ENCODE data around the gene CDS2.
"Not testable (repeated sequence)": the region's sequence is repeated elsewhere in the genome, so short reads cannot be mapped to it uniquely, and the experiment has no call there.

The CDS2 gene

DNA sequence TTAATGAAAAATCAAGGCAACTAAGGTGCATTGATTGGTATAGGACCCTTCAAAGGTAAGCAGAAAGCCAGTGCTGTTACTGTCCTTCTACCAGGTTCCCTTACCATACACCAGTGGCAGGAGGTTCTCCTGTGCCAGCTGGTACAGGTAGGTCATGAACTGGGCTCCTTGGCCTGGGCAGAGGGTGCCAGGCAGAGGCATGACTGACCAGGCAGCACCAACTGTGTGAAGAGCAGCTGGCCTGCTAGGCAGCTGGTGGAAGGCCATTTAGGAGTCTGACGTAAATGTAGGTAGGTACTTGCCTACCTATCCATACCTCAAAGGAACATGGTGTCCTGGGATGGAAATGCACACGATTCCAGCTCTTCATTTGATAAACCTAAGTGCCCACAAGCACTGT lies 30.3 kb upstream of the CDS2 start:
- H3K27me3 ChIP-seq (ENCODE audit: insufficient read depth, low read length), result no peaks in the 10 kb centered on the region
- WGBS, result 100% methylated on average over 2 of the region's 2 CpGs
- no peaks in the 10 kb centered on the region for H3K4me1 ChIP-seq (ENCODE audit: insufficient read depth, low read length)
- no peak overlapping the region for H3K4me3 ChIP-seq (ENCODE audit: low read length)
- no peak overlapping the region for H3K27ac ChIP-seq (ENCODE audit: low read depth, low read length)
- peaks cover 54% of the 10 kb centered on the region for H3K36me3 ChIP-seq (ENCODE audit: insufficient read depth, low read length)
- H3K9ac ChIP-seq (ENCODE audit: low read depth, low read length), result no peak overlapping the region
- H3K9me3 ChIP-seq (ENCODE audit: insufficient read depth, low read depth, low read length), result no peaks in the 10 kb centered on the region

DNA sequence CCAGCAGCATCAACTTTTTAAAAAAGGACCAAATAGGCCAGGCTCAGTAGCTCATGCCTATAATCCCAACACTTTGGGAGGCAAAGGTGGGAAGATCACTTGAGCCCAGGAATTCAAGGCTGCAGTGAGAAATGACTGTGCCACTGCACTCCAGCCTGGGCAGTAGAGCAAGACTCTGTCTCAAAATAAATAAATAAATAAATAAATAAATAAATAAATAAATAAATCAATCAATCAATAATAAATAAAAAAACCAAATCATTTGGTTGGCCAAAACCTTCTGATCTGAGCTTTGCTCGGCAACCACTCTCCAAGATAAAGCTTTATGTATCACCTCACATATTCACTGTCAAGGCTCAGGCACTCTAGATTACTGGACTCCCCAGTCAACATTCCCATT lies 27.8 kb upstream of the CDS2 start:
- 95% methylated on average over 1 of the region's 1 CpG for WGBS
- H3K27me3 ChIP-seq (ENCODE audit: insufficient read depth, low read length); H3K4me3 ChIP-seq (ENCODE audit: low read length); H3K9ac ChIP-seq (ENCODE audit: low read depth, low read length); H3K4me1 ChIP-seq (ENCODE audit: insufficient read depth, low read length); H3K9me3 ChIP-seq (ENCODE audit: insufficient read depth, low read depth, low read length); H3K27ac ChIP-seq (ENCODE audit: low read depth, low read length): not testable (repeated sequence)
- peaks cover 72% of the 10 kb centered on the region for H3K36me3 ChIP-seq (ENCODE audit: insufficient read depth, low read length)

DNA sequence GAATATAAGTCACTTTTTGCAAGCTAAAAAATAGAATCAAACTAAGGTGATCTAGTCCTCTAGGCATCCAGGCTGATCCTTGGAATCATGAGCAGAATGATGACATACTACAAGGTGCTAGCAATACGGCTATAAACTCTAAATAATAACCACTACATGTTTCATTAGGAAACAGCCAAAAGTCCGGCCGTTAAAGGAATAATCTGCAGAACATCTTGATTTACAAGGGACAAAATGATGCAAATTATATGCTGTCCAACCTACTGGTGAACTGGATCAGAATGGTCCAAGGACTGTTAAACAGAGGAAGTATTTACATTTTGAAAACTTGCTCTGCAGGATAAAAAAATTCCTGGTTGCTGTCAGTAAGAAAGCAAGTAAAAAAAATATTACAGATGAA lies 26.9 kb upstream of the CDS2 start:
- not testable (repeated sequence) for H3K4me3 ChIP-seq (ENCODE audit: low read length); H3K4me1 ChIP-seq (ENCODE audit: insufficient read depth, low read length); H3K9ac ChIP-seq (ENCODE audit: low read depth, low read length); H3K27ac ChIP-seq (ENCODE audit: low read depth, low read length); H3K27me3 ChIP-seq (ENCODE audit: insufficient read depth, low read length); H3K9me3 ChIP-seq (ENCODE audit: insufficient read depth, low read depth, low read length)
- WGBS, result 90% methylated on average over 3 of the region's 3 CpGs
- peaks cover 81% of the 10 kb centered on the region for H3K36me3 ChIP-seq (ENCODE audit: insufficient read depth, low read length)

DNA sequence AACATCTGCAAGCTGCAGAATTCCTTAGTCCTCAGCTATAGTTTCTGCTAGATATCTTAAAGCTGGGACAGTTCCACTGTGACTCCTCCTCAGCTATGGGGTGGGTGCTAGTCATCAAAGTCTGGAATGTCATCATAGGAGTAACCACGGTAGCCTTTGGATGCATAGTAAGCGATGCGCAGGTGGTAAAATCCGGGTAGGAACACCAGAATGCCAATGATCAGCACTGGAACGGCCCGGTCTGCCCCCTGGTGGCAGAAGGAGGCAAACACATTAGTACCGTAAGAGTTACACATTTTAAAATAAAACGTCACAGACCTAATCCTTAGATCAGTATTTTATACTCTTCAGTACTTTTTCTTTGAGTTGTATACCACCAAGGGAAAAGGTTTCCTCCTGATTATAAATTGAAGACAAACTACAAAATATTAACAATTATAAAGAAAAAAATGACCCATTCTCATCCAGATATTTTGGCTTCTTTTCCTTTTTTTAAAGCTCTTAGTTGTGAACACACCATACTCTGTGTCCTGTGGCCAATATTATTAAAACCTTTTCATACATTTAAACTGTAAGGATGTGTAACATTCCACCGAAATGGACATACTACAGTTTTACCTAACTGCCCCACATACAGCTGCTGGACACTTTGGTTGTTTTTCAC lies 26.0 kb upstream of the CDS2 start:
- 39% methylated on average over 9 of the region's 9 CpGs for WGBS
- H3K27ac ChIP-seq (ENCODE audit: low read depth, low read length), result no peak overlapping the region
- no peaks in the 10 kb centered on the region for H3K9me3 ChIP-seq (ENCODE audit: insufficient read depth, low read depth, low read length)
- no peak overlapping the region for H3K4me3 ChIP-seq (ENCODE audit: low read length)
- H3K9ac ChIP-seq (ENCODE audit: low read depth, low read length), result no peak overlapping the region
- H3K4me1 ChIP-seq (ENCODE audit: insufficient read depth, low read length), result no peaks in the 10 kb centered on the region
- H3K36me3 ChIP-seq (ENCODE audit: insufficient read depth, low read length), result peaks cover 90% of the 10 kb centered on the region
- no peaks in the 10 kb centered on the region for H3K27me3 ChIP-seq (ENCODE audit: insufficient read depth, low read length)

DNA sequence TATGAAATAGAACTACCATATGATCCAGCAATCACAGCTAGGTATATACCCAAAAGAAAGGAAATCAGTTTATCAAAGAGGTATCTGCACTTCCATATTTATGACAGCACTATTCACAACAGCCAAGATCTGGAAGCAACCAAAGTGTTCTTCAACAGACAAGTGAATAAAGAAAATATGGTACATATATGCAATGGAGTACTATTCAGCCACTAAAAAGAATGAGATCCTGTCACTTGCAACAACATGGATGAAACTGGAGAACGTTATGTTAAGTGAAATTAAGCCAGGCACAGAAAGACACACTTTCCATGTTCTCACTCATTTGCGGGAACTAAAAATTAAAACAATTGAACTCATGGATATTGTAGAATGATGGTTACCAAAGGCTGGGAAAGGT lies 22.3 kb upstream of the CDS2 start:
- H3K36me3 ChIP-seq (ENCODE audit: insufficient read depth, low read length), result peaks cover 95% of the 10 kb centered on the region
- H3K27ac ChIP-seq (ENCODE audit: low read depth, low read length), result no peak overlapping the region
- H3K4me3 ChIP-seq (ENCODE audit: low read length), result no peak overlapping the region
- no peaks in the 10 kb centered on the region for H3K9me3 ChIP-seq (ENCODE audit: insufficient read depth, low read depth, low read length)
- WGBS, result 72% methylated on average over 2 of the region's 2 CpGs
- H3K4me1 ChIP-seq (ENCODE audit: insufficient read depth, low read length), result no peaks in the 10 kb centered on the region
- H3K27me3 ChIP-seq (ENCODE audit: insufficient read depth, low read length), result no peaks in the 10 kb centered on the region
- H3K9ac ChIP-seq (ENCODE audit: low read depth, low read length), result no peak overlapping the region

DNA sequence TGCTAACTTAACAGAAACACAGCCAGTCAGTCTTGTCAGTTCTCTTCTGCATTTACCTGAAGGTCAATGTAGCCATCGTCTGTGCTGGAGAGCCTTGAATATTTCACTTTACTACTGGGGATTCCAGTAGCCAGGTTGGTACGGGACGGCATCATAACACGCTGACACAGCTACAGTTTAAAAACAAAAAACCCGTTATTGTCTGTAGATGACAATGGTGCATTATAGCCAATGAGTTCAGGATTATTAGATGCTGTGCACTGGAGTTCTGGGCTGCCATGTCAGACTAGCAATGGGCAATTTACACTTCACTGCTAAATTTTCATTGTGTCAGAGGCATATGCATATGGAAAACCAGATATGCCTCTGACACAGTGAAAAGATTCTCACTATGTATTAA lies 17.5 kb upstream of the CDS2 start:
- Histone ChIP-seq H3K36me3 (ENCODE audit: insufficient read depth, low read length) (peaks cover 67% of the 10 kb centered on the region), H3K9me3 (ENCODE audit: insufficient read depth, low read depth, low read length) (no peaks in the 10 kb centered on the region)
- WGBS, result 95% methylated on average over 5 of the region's 5 CpGs

DNA sequence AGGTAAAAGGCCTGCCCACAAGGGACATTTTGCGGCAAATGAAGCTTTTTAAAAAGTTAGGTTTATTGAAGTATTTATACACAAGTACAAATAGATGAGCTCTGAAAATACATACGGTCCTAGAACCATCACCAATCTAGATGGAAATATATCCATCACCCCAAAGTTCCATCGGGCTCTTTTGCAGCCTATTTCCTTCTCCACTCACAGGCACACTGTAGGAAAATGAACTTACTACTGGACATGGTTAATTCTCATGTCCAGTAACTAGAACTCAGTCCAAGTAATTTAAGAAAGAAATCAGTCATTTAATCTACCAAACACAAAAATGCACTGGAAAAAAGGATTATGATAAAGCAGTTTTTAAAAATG lies 13.2 kb upstream of the CDS2 start:
- peaks cover 70% of the 10 kb centered on the region for H3K36me3 ChIP-seq (ENCODE audit: insufficient read depth, low read length)
- peak overlapping the region; percentile 94 for H3K9ac ChIP-seq (ENCODE audit: low read depth, low read length)
- H3K27ac ChIP-seq (ENCODE audit: low read depth, low read length), result peak overlapping the region; percentile 99
- no peaks in the 10 kb centered on the region for H3K9me3 ChIP-seq (ENCODE audit: insufficient read depth, low read depth, low read length)
- no peaks in the 10 kb centered on the region for H3K27me3 ChIP-seq (ENCODE audit: insufficient read depth, low read length)
- peaks cover 13% of the 10 kb centered on the region for H3K4me1 ChIP-seq (ENCODE audit: insufficient read depth, low read length)
- H3K4me3 ChIP-seq (ENCODE audit: low read length), result peak overlapping the region; percentile 97
- WGBS, result 63% methylated on average over 2 of the region's 3 CpGs

More for the DNA sequence above, 17.5 kb upstream of the CDS2 start:
- H3K4me1 ChIP-seq (ENCODE audit: insufficient read depth, low read length), result no peaks in the 10 kb centered on the region
- no peaks in the 10 kb centered on the region for H3K27me3 ChIP-seq (ENCODE audit: insufficient read depth, low read length)
- no peak overlapping the region for H3K27ac ChIP-seq (ENCODE audit: low read depth, low read length)
- H3K4me3 ChIP-seq (ENCODE audit: low read length), result no peak overlapping the region
- H3K9ac ChIP-seq (ENCODE audit: low read depth, low read length), result no peak overlapping the region

DNA sequence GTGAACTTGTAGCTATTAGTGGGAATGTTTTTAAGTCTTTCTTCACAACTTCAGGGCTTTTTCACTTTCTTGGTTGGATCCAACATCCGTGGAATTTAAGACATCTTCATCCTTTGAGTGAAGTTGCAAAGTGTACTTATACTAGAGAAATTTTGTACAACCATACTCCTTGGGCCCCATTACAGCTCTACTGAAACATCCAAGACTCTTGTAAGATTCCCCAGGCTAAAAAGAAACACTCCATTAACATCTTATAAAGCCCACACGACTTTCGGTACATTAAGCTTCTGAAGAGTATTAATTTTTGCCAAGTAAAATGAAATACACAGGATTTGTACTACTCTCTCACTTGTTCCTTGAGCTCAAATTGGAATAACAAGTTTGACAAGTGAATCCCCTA lies 12.4 kb upstream of the CDS2 start:
- Histone ChIP-seq H3K27ac (ENCODE audit: low read depth, low read length) (no peak overlapping the region), H3K4me3 (ENCODE audit: low read length) (no peak overlapping the region), H3K9me3 (ENCODE audit: insufficient read depth, low read depth, low read length) (no peaks in the 10 kb centered on the region), H3K27me3 (ENCODE audit: insufficient read depth, low read length) (no peaks in the 10 kb centered on the region), H3K4me1 (ENCODE audit: insufficient read depth, low read length) (peaks cover 13% of the 10 kb centered on the region), H3K9ac (ENCODE audit: low read depth, low read length) (no peak overlapping the region), H3K36me3 (ENCODE audit: insufficient read depth, low read length) (peaks cover 63% of the 10 kb centered on the region)
- WGBS, result 40% methylated on average over 2 of the region's 3 CpGs

DNA sequence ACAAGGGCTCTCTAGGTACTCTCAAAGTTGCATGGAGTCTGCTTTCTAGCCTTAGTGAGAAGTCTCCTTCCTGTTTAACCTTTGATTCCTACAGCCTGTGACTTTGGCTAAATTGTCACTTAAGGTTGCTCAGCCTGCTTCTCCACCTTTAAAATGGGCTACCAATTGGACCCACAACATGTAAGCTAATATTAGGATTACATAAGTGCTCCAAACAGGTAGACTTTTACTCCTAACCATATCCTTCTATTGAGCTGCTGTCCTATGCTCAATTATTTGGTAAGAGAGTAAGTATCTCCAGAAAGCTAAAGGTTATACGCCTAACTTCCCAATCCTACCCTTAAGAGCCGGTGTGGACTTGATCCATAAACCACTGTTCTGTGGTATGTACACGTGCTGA lies 9.9 kb upstream of the CDS2 start:
- 91% methylated on average over 2 of the region's 3 CpGs for WGBS
- H3K4me3 ChIP-seq (ENCODE audit: low read length), result peak overlapping the region; percentile 79
- H3K9ac ChIP-seq (ENCODE audit: low read depth, low read length), result no peak overlapping the region
- no peaks in the 10 kb centered on the region for H3K9me3 ChIP-seq (ENCODE audit: insufficient read depth, low read depth, low read length)
- no peak overlapping the region for H3K27ac ChIP-seq (ENCODE audit: low read depth, low read length)
- no peaks in the 10 kb centered on the region for H3K27me3 ChIP-seq (ENCODE audit: insufficient read depth, low read length)
- H3K36me3 ChIP-seq (ENCODE audit: insufficient read depth, low read length), result peaks cover 47% of the 10 kb centered on the region
- peaks cover 16% of the 10 kb centered on the region for H3K4me1 ChIP-seq (ENCODE audit: insufficient read depth, low read length)

DNA sequence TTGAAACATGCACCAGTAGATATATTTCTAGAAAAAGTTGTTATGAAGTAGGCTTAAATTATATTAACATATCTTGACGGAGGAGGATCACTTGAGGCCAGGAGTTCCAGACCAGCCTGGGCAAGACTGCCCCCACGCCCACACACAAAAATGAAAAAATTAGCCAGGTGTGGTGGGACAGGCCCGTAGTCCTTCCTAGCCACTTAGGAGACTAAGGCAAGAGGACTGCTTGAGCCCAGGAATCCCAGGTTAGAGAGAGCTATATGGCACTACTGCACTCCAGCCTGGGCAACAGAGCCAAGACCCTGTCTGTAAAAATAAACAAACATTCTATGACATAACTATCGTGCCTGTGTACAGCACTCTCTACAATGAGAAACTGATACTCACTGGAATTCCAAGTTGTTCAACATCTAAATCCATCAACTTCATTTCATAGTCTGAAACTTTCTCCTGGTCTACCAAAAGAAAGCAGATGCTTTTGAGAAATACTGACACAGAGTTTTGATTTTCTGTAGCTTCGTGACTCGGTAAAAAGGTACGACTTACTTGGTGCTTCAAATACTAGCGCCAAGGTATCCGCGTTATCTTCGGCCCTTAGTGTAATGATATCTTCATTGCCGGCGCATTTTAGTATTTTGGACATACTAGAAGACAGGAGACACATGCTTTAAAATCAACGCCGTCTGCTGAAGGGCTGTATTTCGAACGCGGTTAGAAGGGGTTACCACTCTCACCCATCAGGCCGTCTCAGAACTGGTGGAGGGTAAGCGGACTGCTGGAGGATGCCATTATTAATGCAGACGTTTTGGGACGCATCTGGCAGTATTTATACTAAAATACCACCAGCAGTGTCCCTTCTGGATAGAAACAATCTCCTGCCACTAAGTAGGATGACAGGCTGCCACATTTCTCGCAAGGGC lies 8.3 kb upstream of the CDS2 start:
- 4% methylated on average over 23 of the region's 23 CpGs for WGBS
- peak overlapping the region; percentile 79 for H3K4me3 ChIP-seq (ENCODE audit: low read length)
- H3K4me1 ChIP-seq (ENCODE audit: insufficient read depth, low read length), result peaks cover 16% of the 10 kb centered on the region
- no peaks in the 10 kb centered on the region for H3K27me3 ChIP-seq (ENCODE audit: insufficient read depth, low read length)
- H3K36me3 ChIP-seq (ENCODE audit: insufficient read depth, low read length), result peaks cover 47% of the 10 kb centered on the region
- no peaks in the 10 kb centered on the region for H3K9me3 ChIP-seq (ENCODE audit: insufficient read depth, low read depth, low read length)
- H3K27ac ChIP-seq (ENCODE audit: low read depth, low read length), result peak overlapping the region; percentile 94
- H3K9ac ChIP-seq (ENCODE audit: low read depth, low read length), result peak overlapping the region; percentile 97

DNA sequence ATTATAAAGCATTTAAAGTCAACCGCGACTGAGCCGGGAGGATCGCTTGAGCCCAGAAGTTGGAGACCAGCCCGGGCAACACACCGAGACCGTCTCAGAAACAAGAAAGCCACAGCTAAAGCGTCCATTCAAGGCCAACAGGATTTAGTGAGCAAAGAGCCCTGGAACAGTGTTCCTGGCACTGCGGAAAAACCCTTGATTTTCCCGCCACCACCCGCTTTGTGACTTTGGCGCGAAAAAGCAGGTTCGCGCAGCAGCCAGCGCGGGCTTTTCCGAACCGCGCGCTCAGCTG lies 7.7 kb upstream of the CDS2 start:
- Histone ChIP-seq H3K4me3 (ENCODE audit: low read length) (peak overlapping the region; percentile 79), H3K27ac (ENCODE audit: low read depth, low read length) (peak overlapping the region; percentile 94), H3K27me3 (ENCODE audit: insufficient read depth, low read length) (no peaks in the 10 kb centered on the region), H3K9ac (ENCODE audit: low read depth, low read length) (peak overlapping the region; percentile 97), H3K9me3 (ENCODE audit: insufficient read depth, low read depth, low read length) (no peaks in the 10 kb centered on the region), H3K36me3 (ENCODE audit: insufficient read depth, low read length) (peaks cover 47% of the 10 kb centered on the region), H3K4me1 (ENCODE audit: insufficient read depth, low read length) (peaks cover 16% of the 10 kb centered on the region)
- WGBS, result under 1% methylated on average over 21 of the region's 21 CpGs
